GM19324 (cell line): ENCODE results near the gene MAP1LC3B.
"Not testable (repeated sequence)": the region's sequence is repeated elsewhere in the genome, so short reads cannot be mapped to it uniquely, and the experiment has no call there.

Experiments used
- ATAC-seq: cut with Tn5 transposase; IDR thresholded peaks from one replicate; pipeline ENCODE4 v1.9.1; 2021; ENCODE audit warnings: mild to moderate bottlenecking, moderate library complexity; ENCODE audit not compliant: unreplicated experiment, low FRiP score

Gene MAP1LC3B

GRCh38 chr16:87359121-87359520, 33.0 kb upstream of the MAP1LC3B start:
- no peak for ATAC-seq

- no peak for ATAC-seq
Measured at GRCh38 chr16:87360862-87361610, 31.1 kb upstream of the MAP1LC3B start.

- ATAC-seq: no peak
Measured at GRCh38 chr16:87361916-87362619, 30.1 kb upstream of the MAP1LC3B start.

GRCh38 chr16:87362828-87363559, 29.1 kb upstream of the MAP1LC3B start:
- not testable (repeated sequence) for ATAC-seq

- no peak for ATAC-seq
Measured at GRCh38 chr16:87363771-87364455, 28.2 kb upstream of the MAP1LC3B start.

- ATAC-seq: no peak
Measured at GRCh38 chr16:87365021-87365713, 27.0 kb upstream of the MAP1LC3B start.

GRCh38 chr16:87366288-87366687, 25.8 kb upstream of the MAP1LC3B start:
- ATAC-seq: no peak

GRCh38 chr16:87366930-87367329, 25.2 kb upstream of the MAP1LC3B start:
- no peak for ATAC-seq

GRCh38 chr16:87367529-87367928, 24.6 kb upstream of the MAP1LC3B start:
- no peak for ATAC-seq

GRCh38 chr16:87368029-87368770, 23.9 kb upstream of the MAP1LC3B start:
- no peak for ATAC-seq

GRCh38 chr16:87369117-87369765, 22.9 kb upstream of the MAP1LC3B start:
- no peak for ATAC-seq

GRCh38 chr16:87369796-87370719, 22.1 kb upstream of the MAP1LC3B start:
- no peak for ATAC-seq

GRCh38 chr16:87371261-87371866, 20.8 kb upstream of the MAP1LC3B start:
- no peak for ATAC-seq

- ATAC-seq: no peak
Measured at GRCh38 chr16:87372305-87372704, 19.8 kb upstream of the MAP1LC3B start.

GRCh38 chr16:87374313-87374712, 17.8 kb upstream of the MAP1LC3B start:
- no peak for ATAC-seq

GRCh38 chr16:87375426-87376135, 16.6 kb upstream of the MAP1LC3B start:
- no peak for ATAC-seq

- no peak for ATAC-seq
Measured at GRCh38 chr16:87376660-87377059, 15.5 kb upstream of the MAP1LC3B start.
